T follicular helper cell (primary cell): Measurements from ENCODE around the gene DNM1.

Experiments used
- DNase-seq: peaks from one replicate; pipeline ENCODE4 v3.0.0-alpha.2; 2020; ENCODE audit warnings: low read depth

DNM1 gene

GRCh38 chr9:128205296-128205944, 2.2 kb downstream of the DNM1 start:
- DNase-seq = no peak

- DNase-seq = no peak
Observed at GRCh38 chr9:128206484-128206883, 3.3 kb downstream of the DNM1 start.

GRCh38 chr9:128206916-128207910, 4.0 kb downstream of the DNM1 start:
- DNase-seq = no peak

- DNase-seq = no peak
Observed at GRCh38 chr9:128208386-128208785, 5.2 kb downstream of the DNM1 start.

- DNase-seq = no peak
Observed at GRCh38 chr9:128208946-128209669, 5.9 kb downstream of the DNM1 start.

GRCh38 chr9:128211186-128211980, 8.2 kb downstream of the DNM1 start:
- DNase-seq = no peak

- DNase-seq = no peak
Observed at GRCh38 chr9:128211981-128212281, 8.8 kb downstream of the DNM1 start.

GRCh38 chr9:128213746-128214497, 10.7 kb downstream of the DNM1 start:
- DNase-seq = no peak

- DNase-seq = no peak
Observed at GRCh38 chr9:128214571-128215490, 11.7 kb downstream of the DNM1 start.

GRCh38 chr9:128215491-128216409, 12.6 kb downstream of the DNM1 start:
- no peak for DNase-seq

GRCh38 chr9:128216781-128217553, 13.8 kb downstream of the DNM1 start:
- DNase-seq = no peak

GRCh38 chr9:128218172-128218517, 15.0 kb downstream of the DNM1 start:
- DNase-seq = no peak

GRCh38 chr9:128218518-128219389, 15.6 kb downstream of the DNM1 start:
- peak; percentile 86 for DNase-seq

GRCh38 chr9:128219831-128220230, 16.7 kb downstream of the DNM1 start:
- DNase-seq = no peak

GRCh38 chr9:128222026-128222425, 18.8 kb downstream of the DNM1 start:
- no peak for DNase-seq

GRCh38 chr9:128222880-128223670, 19.9 kb downstream of the DNM1 start:
- DNase-seq = no peak
